Gastrocnemius medialis (tissue), 4 donors: ENCODE measurements around the gene UNC5B.

Experiments used
- POLR2A ChIP-seq, 2 donors: fragments of 450-650 bp; IDR thresholded peaks; one replicate each; pipeline ENCODE4 v1.6.1; 2017; ENCODE audit warnings: antibody characterized with exemption in 2 of 2, mild to moderate bottlenecking in 2 of 2, moderate library complexity in 2 of 2
- TF ChIP-seq, protein P1 (sequence below), 5 experiments: fragments of 450-650 bp in 3 of 5; fragments of 200-600 bp in 2 of 5; sonication (generic) in 2 of 5; IDR thresholded peaks in 4 of 5; conservative IDR thresholded peaks in 1 of 5; 1 replicate in 4 of 5; 2 replicates in 1 of 5; pipeline ENCODE4 v1.5.1; 2016 to 2019; ENCODE audit warnings: antibody characterized with exemption in 5 of 5, mild to moderate bottlenecking in 3 of 5, moderate library complexity in 3 of 5

GRCh38 chr10:71250405-71250804 lies 38.0 kb downstream of the UNC5B start:
- TF ChIP-seq, protein P1, sequence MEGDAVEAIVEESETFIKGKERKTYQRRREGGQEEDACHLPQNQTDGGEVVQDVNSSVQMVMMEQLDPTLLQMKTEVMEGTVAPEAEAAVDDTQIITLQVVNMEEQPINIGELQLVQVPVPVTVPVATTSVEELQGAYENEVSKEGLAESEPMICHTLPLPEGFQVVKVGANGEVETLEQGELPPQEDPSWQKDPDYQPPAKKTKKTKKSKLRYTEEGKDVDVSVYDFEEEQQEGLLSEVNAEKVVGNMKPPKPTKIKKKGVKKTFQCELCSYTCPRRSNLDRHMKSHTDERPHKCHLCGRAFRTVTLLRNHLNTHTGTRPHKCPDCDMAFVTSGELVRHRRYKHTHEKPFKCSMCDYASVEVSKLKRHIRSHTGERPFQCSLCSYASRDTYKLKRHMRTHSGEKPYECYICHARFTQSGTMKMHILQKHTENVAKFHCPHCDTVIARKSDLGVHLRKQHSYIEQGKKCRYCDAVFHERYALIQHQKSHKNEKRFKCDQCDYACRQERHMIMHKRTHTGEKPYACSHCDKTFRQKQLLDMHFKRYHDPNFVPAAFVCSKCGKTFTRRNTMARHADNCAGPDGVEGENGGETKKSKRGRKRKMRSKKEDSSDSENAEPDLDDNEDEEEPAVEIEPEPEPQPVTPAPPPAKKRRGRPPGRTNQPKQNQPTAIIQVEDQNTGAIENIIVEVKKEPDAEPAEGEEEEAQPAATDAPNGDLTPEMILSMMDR (IDR thresholded peaks at IDR 0.05 in 4 of 5, conservative IDR thresholded peaks at IDR 0.05 in 1 of 5), result no peak
- TF ChIP-seq POLR2A (IDR thresholded peaks at IDR 0.05), result no peak
